ENCODE data around the gene C19orf33.

C19orf33 gene

GRCh38 chr19:38285567-38285966 lies 18.5 kb upstream of the C19orf33 start:
- no peak for TF ChIP-seq JUND (IDR thresholded peaks at IDR 0.05; ENCODE audit: low read depth)
- in situ Hi-C loops (cut with HindIII; ENCODE audit: low pct_unique_long_range_greater_than_20kb, low sequenced_read_pairs): no loop called here
- no peak for DNase-seq (ENCODE audit: low read depth in 1 of 2, low spot score in 1 of 2)

- in situ Hi-C loops (cut with HindIII; ENCODE audit: low pct_unique_long_range_greater_than_20kb, low sequenced_read_pairs): no loop called here
- TF ChIP-seq JUND (IDR thresholded peaks at IDR 0.05; ENCODE audit: low read depth): no peak
Measured at GRCh38 chr19:38287604-38288003, 16.4 kb upstream of the C19orf33 start.

GRCh38 chr19:38288123-38288855 lies 15.8 kb upstream of the C19orf33 start:
- DNase-seq (ENCODE audit: low read depth in 1 of 2, low spot score in 1 of 2): no peak

More at GRCh38 chr19:38287604-38288003, 16.4 kb upstream of the C19orf33 start:
- DNase-seq (ENCODE audit: low read depth in 1 of 2, low spot score in 1 of 2): no peak

DNA sequence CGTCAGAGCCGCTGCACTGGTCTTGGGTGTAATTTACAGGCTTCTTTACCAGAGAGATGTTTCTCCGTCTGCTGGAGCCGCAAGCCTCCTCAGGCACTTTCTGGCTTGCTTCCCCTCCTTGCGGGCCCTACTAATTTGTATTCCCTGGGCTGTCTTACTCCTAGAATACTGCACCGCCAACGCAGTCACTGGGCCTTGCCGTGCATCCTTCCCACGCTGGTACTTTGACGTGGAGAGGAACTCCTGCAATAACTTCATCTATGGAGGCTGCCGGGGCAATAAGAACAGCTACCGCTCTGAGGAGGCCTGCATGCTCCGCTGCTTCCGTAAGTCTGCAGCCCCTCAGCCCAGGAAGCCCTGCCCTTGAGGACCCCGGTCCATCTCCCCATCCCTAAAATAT lies 14.1 kb upstream of the C19orf33 start:
- DNase-seq (ENCODE audit: low read depth in 1 of 2, low spot score in 1 of 2): no peak
- no peak for TF ChIP-seq JUND (IDR thresholded peaks at IDR 0.05; ENCODE audit: low read depth)
- in situ Hi-C loops (cut with HindIII; ENCODE audit: low pct_unique_long_range_greater_than_20kb, low sequenced_read_pairs): no loop called here

More at GRCh38 chr19:38288123-38288855, 15.8 kb upstream of the C19orf33 start:
- in situ Hi-C loops (cut with HindIII; ENCODE audit: low pct_unique_long_range_greater_than_20kb, low sequenced_read_pairs): no loop called here
- no peak for TF ChIP-seq JUND (IDR thresholded peaks at IDR 0.05; ENCODE audit: low read depth)

GRCh38 chr19:38290631-38291147 lies 13.4 kb upstream of the C19orf33 start:
- TF ChIP-seq JUND (IDR thresholded peaks at IDR 0.05; ENCODE audit: low read depth): 0 out of 2 replicates have a peak, but pooled peaks have one; percentile 13
- in situ Hi-C loops (cut with HindIII; ENCODE audit: low pct_unique_long_range_greater_than_20kb, low sequenced_read_pairs): no loop called here
- peak; percentile 64 to 95 for DNase-seq (ENCODE audit: low read depth in 1 of 2, low spot score in 1 of 2)

DNA sequence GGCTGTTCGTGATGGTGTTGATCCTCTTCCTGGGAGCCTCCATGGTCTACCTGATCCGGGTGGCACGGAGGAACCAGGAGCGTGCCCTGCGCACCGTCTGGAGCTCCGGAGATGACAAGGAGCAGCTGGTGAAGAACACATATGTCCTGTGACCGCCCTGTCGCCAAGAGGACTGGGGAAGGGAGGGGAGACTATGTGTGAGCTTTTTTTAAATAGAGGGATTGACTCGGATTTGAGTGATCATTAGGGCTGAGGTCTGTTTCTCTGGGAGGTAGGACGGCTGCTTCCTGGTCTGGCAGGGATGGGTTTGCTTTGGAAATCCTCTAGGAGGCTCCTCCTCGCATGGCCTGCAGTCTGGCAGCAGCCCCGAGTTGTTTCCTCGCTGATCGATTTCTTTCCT lies 12.2 kb upstream of the C19orf33 start:
- in situ Hi-C loops (cut with HindIII; ENCODE audit: low pct_unique_long_range_greater_than_20kb, low sequenced_read_pairs): no loop called here
- no peak for TF ChIP-seq JUND (IDR thresholded peaks at IDR 0.05; ENCODE audit: low read depth)
- DNase-seq (ENCODE audit: low read depth in 1 of 2, low spot score in 1 of 2): no peak

DNA sequence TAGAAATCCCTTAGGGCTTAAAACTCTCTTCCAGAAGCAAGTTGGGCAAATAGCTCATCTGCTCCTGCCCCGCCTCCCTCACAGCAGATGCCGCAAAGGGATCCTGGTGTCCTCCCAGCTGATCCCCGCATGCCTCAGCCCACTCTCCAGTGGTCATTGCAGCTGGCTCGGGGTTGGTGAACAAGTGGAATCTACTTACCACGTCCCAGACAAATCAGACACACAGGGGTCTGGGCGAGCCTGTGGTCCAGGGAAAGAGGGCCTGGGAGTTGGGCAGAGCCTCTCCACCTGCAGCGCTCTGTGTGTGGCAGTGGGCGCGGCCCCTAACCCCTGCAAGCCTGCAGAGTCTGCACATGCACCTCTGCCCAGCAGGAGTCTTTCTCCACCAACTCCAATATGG lies 10.8 kb upstream of the C19orf33 start:
- in situ Hi-C loops (cut with HindIII; ENCODE audit: low pct_unique_long_range_greater_than_20kb, low sequenced_read_pairs): no loop called here
- no peak for DNase-seq (ENCODE audit: low read depth in 1 of 2, low spot score in 1 of 2)
- TF ChIP-seq JUND (IDR thresholded peaks at IDR 0.05; ENCODE audit: low read depth): no peak

DNA sequence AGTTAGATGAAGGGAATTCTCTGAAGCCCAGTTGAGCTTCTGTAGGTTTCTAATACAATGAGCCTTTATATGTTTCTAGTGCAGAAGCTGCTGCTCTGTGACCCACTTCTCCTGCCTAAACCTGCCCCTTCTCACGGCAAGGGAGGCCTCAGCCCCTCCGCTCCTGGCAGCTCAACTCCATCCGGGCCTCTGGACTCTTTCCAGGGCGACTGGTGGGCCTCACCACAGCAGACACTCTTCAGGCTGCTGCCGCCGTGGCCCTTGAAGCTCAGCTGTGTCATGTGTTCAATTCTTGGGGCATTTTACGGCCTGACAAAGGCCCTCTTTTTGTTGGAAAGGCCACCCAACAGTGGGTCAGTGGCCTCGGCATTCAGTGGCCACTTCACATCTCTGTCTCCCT lies 10.0 kb upstream of the C19orf33 start:
- in situ Hi-C loops (cut with HindIII; ENCODE audit: low pct_unique_long_range_greater_than_20kb, low sequenced_read_pairs): no loop called here
- DNase-seq (ENCODE audit: low read depth in 1 of 2, low spot score in 1 of 2): no peak
- no peak for TF ChIP-seq JUND (IDR thresholded peaks at IDR 0.05; ENCODE audit: low read depth)

GRCh38 chr19:38298821-38299680 lies 5.0 kb upstream of the C19orf33 start:
- in situ Hi-C loops (cut with HindIII; ENCODE audit: low pct_unique_long_range_greater_than_20kb, low sequenced_read_pairs): no loop called here
- no peak for TF ChIP-seq JUND (IDR thresholded peaks at IDR 0.05; ENCODE audit: low read depth)
- peak in 1 of 2 experiments; percentile 86 for DNase-seq (ENCODE audit: low read depth in 1 of 2, low spot score in 1 of 2)

GRCh38 chr19:38304352-38304865 lies 358 bp downstream of the C19orf33 start:
- in situ Hi-C loops (cut with HindIII; ENCODE audit: low pct_unique_long_range_greater_than_20kb, low sequenced_read_pairs): no loop called here
- no peak for TF ChIP-seq JUND (IDR thresholded peaks at IDR 0.05; ENCODE audit: low read depth)
- DNase-seq (ENCODE audit: low read depth in 1 of 2, low spot score in 1 of 2): no peak

DNA sequence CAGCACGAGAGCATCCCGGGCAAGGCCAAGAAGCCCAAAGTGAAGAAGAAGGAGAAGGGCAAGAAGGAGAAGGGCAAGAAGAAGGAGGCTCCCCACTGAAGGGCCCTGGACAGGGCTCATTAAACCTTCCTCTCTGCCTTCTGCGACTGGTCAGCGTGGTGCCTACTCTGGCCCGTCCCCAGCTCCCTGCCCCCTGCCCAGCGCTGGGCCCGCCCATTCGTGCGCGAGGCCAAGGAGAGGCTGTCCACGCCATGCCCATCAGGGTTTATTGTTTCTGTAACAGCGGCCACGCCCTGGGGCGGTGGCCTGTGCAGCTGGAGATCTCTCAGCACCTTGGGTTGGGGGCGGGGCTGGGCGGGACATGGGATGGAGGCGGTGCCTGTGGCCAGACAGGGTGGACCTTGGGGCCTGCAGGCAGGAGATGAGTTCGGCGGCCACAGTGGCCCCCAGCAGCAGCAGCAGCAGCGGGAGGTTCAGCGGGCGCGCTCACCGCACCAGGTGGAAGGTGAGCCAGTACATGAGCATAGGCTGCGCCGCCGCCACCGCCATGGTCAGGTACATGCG lies 897 bp downstream of the C19orf33 start:
- in situ Hi-C loops (cut with HindIII; ENCODE audit: low pct_unique_long_range_greater_than_20kb, low sequenced_read_pairs): no loop called here
- peak; percentile 85 to 97 for DNase-seq (ENCODE audit: low read depth in 1 of 2, low spot score in 1 of 2)
- no peak for TF ChIP-seq JUND (IDR thresholded peaks at IDR 0.05; ENCODE audit: low read depth)

GRCh38 chr19:38306236-38306635 lies 2.2 kb downstream of the C19orf33 start:
- TF ChIP-seq JUND (IDR thresholded peaks at IDR 0.05; ENCODE audit: low read depth): no peak
- no peak for DNase-seq (ENCODE audit: low read depth in 1 of 2, low spot score in 1 of 2)
- in situ Hi-C loops (cut with HindIII; ENCODE audit: low pct_unique_long_range_greater_than_20kb, low sequenced_read_pairs): no loop called here

All from T47D (cell line).